NCI-H2171 (cell line): Measurements from ENCODE around the gene MGLL.

Experiments
- DNase-seq: peaks from one replicate; lab custom pipeline; 2025; lab: John Stamatoyannopoulos, UW

MGLL gene

GRCh38 chr3:127789990-127790881 lies 32.1 kb downstream of the MGLL start:
- DNase-seq = peak; percentile 14

GRCh38 chr3:127789051-127789450 lies 33.3 kb downstream of the MGLL start:
- no peak for DNase-seq

DNA sequence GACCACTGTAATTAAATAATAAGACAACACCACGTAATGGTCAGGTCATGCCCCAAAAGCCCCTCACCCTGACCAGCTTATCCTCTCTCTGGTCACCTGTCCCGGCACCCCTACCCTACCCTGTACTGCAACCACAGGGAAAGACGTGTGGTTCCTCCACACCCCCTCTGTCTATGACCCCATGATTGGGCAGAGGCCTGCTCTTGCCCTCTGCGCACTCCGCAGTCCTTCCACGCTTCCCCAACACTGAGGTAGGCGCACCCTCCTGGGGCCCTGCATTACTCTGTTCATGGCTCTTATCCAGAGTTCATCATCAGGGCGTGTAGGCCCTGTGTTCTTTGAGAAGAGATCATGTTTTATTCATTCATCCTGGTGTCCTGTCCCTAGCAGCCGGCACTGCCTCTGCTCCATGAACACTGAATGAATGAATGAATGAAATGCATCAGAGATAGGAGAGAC lies 33.8 kb downstream of the MGLL start:
- DNase-seq = no peak

GRCh38 chr3:127787571-127788365 lies 34.5 kb downstream of the MGLL start:
- DNase-seq = no peak

- no peak for DNase-seq
These were observed 35.2 kb downstream of the MGLL start for GRCh38 chr3:127787071-127787490.

DNA sequence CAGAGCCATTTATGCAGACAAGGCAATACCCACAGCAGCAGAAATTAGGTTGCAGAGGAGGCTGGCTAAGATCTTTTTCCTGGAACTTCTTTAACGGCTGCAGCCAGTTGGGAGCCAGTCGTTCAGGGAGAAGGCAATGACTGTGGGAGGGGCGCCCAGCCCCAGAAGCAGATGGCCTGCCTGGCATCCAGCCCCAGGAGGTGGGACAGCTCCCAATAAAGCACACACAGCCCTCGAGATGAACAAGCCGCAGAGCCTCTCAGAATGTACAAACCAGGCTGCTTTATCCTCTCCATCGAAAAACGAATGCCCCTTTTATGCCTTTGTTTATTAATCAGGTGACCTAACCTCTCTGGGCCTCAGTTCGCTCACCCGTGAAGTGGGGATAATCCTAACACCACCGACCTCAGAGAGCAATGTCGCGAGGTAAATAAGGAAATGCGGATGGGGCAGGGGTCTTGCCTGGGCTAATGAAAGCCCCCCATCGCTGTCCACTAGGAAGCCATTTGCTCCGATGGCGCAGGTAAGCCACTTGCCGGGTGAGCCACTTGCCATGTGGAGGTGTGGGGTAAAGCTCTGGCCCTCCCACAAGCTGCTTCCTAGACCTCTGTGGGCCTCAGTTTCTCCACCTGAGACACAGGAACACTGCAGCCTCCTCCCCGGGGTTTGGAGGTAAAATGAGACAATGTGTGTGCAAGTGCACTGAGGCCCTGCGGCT lies 35.8 kb downstream of the MGLL start:
- peak; percentile 87 for DNase-seq

- DNase-seq = no peak
These were observed 36.5 kb downstream of the MGLL start for GRCh38 chr3:127785711-127786265.

DNA sequence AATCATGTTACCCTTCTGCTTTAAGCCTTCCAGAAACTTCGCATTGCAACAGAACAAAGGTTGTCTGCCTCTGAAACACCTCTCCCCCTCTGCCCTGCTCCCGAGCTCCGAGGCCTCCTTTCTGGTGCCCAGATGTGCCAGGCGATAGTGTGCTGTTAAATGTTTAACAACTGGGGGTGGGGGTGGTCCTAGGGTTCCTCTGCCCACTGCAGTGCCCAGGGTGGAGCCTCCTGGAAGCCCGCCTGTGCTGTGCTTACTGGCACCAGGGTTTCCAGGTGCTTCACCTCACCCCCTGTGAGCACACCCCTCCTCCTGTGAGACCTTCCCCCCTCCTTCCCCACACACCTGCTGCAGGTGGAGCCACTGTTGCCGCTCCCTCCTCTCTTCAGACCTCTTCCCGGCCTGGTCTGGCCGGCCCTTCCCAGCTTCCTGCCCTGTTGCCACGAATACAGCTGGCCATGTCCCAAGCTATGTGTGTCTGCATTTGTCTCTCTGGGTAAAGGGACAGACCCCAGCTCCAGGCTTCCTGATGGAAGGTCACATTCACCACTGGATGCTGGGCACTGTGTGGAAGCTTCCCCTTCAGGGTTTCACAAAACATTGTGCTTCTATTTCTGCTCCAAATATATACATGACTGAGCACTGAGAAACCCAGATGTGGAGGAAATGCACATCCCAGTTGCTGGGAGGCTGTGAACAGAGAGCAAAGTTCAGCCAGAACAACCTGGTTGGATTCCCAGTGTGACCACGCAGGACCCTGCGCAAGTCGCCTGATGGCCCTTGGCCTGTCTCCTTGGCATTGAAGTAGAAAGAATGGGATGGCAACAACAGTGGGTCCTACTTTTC lies 37.2 kb downstream of the MGLL start:
- no peak for DNase-seq

DNA sequence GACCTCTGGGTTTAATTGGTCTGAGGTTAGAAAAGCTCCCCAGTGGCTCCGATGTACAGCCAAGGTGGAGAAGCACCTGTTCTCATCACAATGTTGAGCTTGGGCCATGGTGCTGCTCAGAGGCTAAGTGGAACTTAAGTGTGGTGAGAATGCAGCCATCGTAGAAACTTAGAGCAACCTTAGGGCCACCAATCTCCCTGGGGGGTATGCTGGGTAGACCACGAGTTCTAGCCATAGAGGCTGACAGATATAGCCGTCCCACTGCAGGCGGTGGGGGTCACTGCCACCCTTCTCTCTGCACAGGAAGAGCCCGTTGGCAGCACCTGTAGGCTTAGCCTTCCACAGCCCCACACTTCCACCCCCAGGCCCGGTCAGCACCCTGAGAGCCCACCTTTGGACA lies 38.0 kb downstream of the MGLL start:
- DNase-seq = no peak

GRCh38 chr3:127783642-127784160 lies 38.6 kb downstream of the MGLL start:
- peak; percentile 59 for DNase-seq

- DNase-seq = no peak
These were observed 39.1 kb downstream of the MGLL start for GRCh38 chr3:127783166-127783565.

GRCh38 chr3:127781411-127782001 lies 40.8 kb downstream of the MGLL start:
- no peak for DNase-seq

DNA sequence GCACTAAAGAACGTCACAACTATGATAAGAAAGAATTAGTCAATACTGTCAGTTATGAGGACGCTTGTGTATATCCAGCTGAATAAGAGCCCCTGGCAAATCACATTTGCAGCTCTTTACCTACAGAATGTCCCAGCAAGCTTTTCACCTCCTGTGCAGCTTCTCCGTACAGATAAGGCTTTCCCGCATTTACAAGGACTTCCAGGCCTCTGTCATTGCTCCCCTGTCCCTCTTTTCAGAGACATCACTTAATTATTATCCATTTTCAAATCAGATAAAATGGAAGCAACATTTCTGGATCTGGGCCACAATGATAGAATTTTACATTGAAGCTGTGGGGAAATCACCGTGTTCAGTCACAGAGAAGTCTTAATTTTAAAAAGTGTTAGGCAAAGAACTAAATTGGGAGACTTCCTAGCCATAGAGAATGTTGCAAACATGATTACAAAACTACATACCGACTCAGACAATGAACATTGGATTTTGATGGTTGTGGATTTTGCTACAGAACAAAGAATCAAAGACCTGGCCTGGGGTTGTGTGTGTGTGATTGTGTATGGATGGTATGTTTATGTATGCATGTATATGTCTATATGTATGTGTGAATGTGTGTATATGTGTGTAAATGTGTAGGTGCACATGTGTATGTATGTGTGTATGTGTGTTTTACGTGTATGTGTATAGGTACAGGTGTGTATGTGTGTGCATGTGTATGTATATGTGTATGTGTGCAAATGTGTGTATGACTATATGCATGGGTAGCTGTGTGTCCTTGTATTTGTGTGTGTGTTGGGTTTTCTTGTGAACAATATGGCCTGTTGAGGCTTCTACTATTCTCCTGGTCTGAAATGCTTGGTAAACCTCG lies 41.5 kb downstream of the MGLL start:
- no peak for DNase-seq

DNA sequence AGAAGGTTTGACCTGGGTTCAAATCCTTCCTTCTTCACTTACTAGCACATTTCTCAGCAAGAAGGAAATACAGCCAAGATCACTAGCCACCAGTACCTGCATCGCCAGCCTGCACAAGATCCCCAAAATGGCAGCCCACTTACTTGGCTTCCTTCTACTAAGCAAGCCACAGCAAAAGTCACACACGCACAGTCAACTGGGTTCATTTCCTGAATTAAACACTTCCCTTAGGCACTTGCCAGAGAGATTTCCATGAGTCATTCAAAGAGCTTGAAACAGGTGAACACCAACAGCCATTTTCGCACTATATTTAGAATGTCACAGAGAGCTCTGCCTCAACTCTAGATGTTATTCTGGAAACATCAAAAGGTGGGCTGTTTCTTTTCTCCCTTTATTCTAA lies 42.6 kb downstream of the MGLL start:
- DNase-seq = no peak

- no peak for DNase-seq
These were observed 44.2 kb downstream of the MGLL start for GRCh38 chr3:127777921-127778656.

DNA sequence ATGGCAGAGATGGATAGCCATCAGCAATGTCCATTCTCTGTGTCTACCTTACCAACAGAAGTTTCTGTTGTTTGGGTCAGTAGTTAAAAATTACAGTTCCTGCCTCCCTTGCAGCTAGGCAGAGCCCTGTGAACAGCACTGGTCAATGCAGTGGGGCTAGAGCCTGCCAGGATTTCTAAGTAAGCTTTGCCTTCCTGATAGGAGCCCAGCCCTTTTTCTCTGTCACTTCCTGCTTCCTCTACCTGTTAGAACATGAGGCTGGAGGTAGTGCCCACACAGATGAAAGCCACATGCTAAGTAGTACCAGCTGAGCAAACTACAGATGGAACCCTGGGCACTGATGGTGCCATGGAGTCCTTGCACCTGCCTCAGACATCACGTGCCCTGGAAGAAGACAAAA lies 45.0 kb downstream of the MGLL start:
- DNase-seq = no peak

GRCh38 chr3:127776347-127776746 lies 46.0 kb downstream of the MGLL start:
- no peak for DNase-seq

DNA sequence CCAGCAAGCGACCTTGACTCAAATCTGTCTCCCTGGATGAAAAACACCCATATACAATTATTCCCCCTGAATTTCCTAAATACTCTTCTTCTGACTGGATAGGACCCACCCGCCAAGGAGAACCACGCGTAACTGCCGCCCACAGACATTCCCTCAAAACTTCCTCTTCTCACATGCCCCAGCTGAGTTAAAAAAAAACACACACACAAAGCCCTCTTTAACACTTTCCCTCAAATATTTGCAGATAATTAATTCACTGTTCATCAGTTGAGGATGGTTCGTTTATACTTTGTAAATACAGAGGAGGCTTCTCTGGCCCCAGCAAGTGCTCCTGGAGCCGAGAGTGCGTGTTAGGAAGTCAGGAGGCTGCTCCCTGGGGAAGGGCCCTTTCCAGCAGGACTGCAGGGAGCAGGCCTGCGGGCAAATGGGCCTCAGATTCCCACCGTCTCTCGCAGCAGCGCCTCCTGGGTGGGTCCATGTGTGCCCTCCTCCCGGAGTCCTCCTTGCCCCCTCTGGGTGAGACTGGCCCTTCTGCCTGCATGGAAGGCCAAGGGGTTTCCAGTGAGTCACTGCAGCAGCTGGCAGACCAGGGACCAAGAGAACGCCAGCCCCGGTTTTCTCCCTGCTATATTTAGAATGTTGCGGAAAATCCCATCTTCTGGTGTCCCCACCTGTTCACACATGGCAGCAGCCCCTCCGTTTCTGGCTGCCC lies 46.8 kb downstream of the MGLL start:
- DNase-seq = peak; percentile 74
